Measurements from ENCODE around the gene MORN5. TPM values are rescaled to one million over a fixed set of nuclear protein-coding genes. Genes with fewer than 3 reads are reported as not detected.
A peak's percentile ranks its signal among the peaks of the same experiment; 100 is the strongest.

MORN5 gene
- total RNA-seq, 6 experiments from 2014 or later = not detected

DNA sequence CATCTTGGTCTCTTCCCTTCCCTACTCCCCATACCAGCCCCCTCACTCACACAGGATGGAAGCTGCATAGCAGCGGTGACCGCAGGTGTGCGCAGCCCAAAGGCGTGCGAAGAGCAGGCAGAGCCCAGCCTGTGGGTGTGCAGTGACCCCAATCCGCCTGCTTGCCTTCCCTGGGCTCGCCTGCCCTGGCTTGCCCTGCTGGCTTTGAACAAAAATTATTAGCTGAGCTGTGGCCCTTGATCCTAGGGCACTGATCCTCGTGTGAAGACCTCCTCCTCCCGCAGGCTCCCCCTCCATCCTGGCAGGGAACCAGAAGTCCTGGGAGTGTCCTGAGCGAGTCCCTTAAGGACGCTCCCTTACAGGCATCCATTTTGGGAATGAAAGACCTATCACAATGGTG lies 31.9 kb downstream of the MORN5 start:
- H3K4me1 ChIP-seq = no peaks in the 10 kb centered on the region
- DNase-seq (no peak), ATAC-seq (no peak)
- 50% methylated on average over 2 of the region's 11 CpGs for WGBS (ENCODE audit: insufficient coverage, low coverage, low lambda C conversion rate, missing lambda C conversion rate)
- H3K9me3 ChIP-seq = no peaks in the 10 kb centered on the region
- no peak overlapping the region for H3K4me3 ChIP-seq
- no peaks in the 10 kb centered on the region for H3K27me3 ChIP-seq
- no peaks in the 10 kb centered on the region for H3K36me3 ChIP-seq
- H3K27ac ChIP-seq = no peak overlapping the region
- intact Hi-C loops (cut with DNase I) = no loop called here
- TF ChIP-seq POLR2A (IDR thresholded peaks at IDR 0.05) = no peak
- no peak for TF ChIP-seq CTCF (IDR thresholded peaks at IDR 0.05)

- no peaks in the 10 kb centered on the region for H3K27me3 ChIP-seq
- H3K36me3 ChIP-seq = no peaks in the 10 kb centered on the region
- no peak overlapping the region for H3K27ac ChIP-seq
- intact Hi-C loops (cut with DNase I) = no loop called here
- no peak overlapping the region for H3K4me3 ChIP-seq
- DNase-seq (no peak), ATAC-seq (peak in 1 of 4 donors; percentile 8)
- H3K9me3 ChIP-seq = no peaks in the 10 kb centered on the region
- TF ChIP-seq CTCF (IDR thresholded peaks at IDR 0.05) (no peak), POLR2A (IDR thresholded peaks at IDR 0.05) (no peak)
- no peaks in the 10 kb centered on the region for H3K4me1 ChIP-seq
- WGBS (ENCODE audit: insufficient coverage, low coverage, low lambda C conversion rate, missing lambda C conversion rate) = 69% methylated on average over 2 of the region's 5 CpGs
Measured at GRCh38 chr9:122192261-122192875, 32.7 kb downstream of the MORN5 start.

GRCh38 chr9:122192914-122193525 lies 33.3 kb downstream of the MORN5 start:
- Histone ChIP-seq H3K9me3 (no peaks in the 10 kb centered on the region), H3K27ac (no peak overlapping the region), H3K36me3 (no peaks in the 10 kb centered on the region), H3K27me3 (no peaks in the 10 kb centered on the region), H3K4me1 (no peaks in the 10 kb centered on the region), H3K4me3 (no peak overlapping the region)
- 77% methylated on average over 15 of the region's 16 CpGs for WGBS (ENCODE audit: insufficient coverage, low coverage, low lambda C conversion rate, missing lambda C conversion rate)
- intact Hi-C loops (cut with DNase I) = no loop called here
- no peak for DNase-seq
- TF ChIP-seq POLR2A (IDR thresholded peaks at IDR 0.05) = no peak
- no peak for TF ChIP-seq CTCF (IDR thresholded peaks at IDR 0.05)
- no peak for ATAC-seq

DNA sequence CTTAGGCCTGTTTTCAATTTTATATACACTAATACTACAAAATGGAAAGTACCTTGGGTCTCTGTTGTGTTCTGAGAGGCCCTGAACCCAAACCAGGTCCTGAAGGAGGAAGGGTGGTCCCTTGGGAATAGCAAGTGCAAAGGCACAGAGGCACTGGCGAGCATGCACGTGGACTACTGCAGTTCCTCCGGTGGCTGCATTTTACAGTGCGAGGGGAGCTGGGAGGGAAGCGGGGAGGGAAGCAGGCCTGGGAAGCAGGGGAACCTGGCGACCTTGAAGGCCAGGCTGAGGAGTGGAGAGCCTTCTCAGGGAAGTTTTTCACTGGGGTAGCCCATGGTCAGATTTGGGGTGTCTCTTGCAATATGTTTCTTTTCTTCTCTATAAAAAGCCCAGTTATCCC lies 33.9 kb downstream of the MORN5 start:
- DNase-seq (no peak), ATAC-seq (no peak)
- no peak overlapping the region for H3K4me3 ChIP-seq
- no peaks in the 10 kb centered on the region for H3K9me3 ChIP-seq
- H3K27ac ChIP-seq = no peak overlapping the region
- TF ChIP-seq POLR2A (IDR thresholded peaks at IDR 0.05) (no peak), CTCF (IDR thresholded peaks at IDR 0.05) (no peak)
- H3K27me3 ChIP-seq = no peaks in the 10 kb centered on the region
- 74% methylated on average over 5 of the region's 6 CpGs for WGBS (ENCODE audit: insufficient coverage, low coverage, low lambda C conversion rate, missing lambda C conversion rate)
- intact Hi-C loops (cut with DNase I) = no loop called here
- H3K4me1 ChIP-seq = no peaks in the 10 kb centered on the region
- H3K36me3 ChIP-seq = no peaks in the 10 kb centered on the region
